PC-9 (cell line): Measurements from ENCODE around the gene PGAP6. TPM values are rescaled to one million over a fixed set of nuclear protein-coding genes. Genes with fewer than 3 reads are reported as not detected.
"Not testable (repeated sequence)": the region's sequence is repeated elsewhere in the genome, so short reads cannot be mapped to it uniquely, and the experiment has no call there.

Source experiments
- BruUV-seq: library from RNA; stranded (reverse); fragments of 400-500 nt; replicated peaks from 2 replicates; lab custom pipeline; 2021; lab: Mats Ljungman, UMichigan
- CTCF ChIA-PET: fragments of 300-600 bp; sonication (Branson Sonifier 250); formaldehyde crosslinking; loops from one replicate; lab custom pipeline; 2022; ENCODE audit warnings: antibody characterized with exemption; lab: Charles Lee
- POLR2A ChIA-PET: fragments of 300-600 bp; sonication (Branson Sonifier 250); formaldehyde crosslinking; loops from one replicate; lab custom pipeline; 2022; ENCODE audit warnings: antibody characterized with exemption; ENCODE audit not compliant: unreplicated experiment; lab: Charles Lee
- DNase-seq, 2 experiments: peaks; one replicate each; pipeline versions ENCODE4 v3.0.0 to v3.0.0-alpha.2; 2015 to 2022; ENCODE audit warnings: mixed read lengths in 1 of 2
- H2AFZ ChIP-seq: fragments of 200-600 bp; sonication (generic); 2 replicates; pipeline ENCODE4 v1.8.1; 2017; ENCODE audit warnings: antibody characterized with exemption
- H3F3A ChIP-seq: fragments of 200-600 bp; sonication (generic); 2 replicates; pipeline ENCODE4 v1.8.1; 2017; ENCODE audit warnings: antibody characterized with exemption, mild to moderate bottlenecking, low read depth; ENCODE audit not compliant: insufficient read depth
- H3K27ac ChIP-seq: fragments of 200-600 bp; sonication (generic); 2 replicates; pipeline ENCODE4 v1.6.1; 2016; ENCODE audit warnings: mixed run types
- H3K27me3 ChIP-seq: fragments of 200-600 bp; sonication (generic); 2 replicates; pipeline ENCODE4 v1.6.1; 2016; ENCODE audit warnings: low read depth, mixed run types; ENCODE audit not compliant: insufficient read depth
- H3K36me3 ChIP-seq: fragments of 200-600 bp; sonication (generic); 2 replicates; pipeline ENCODE4 v1.6.1; 2016; ENCODE audit warnings: low read depth, mixed run types
- H3K4me1 ChIP-seq: fragments of 200-600 bp; sonication (generic); replicated peaks from 2 replicates; pipeline ENCODE4 v1.6.1; 2016; ENCODE audit warnings: mixed run types; ENCODE audit not compliant: insufficient read depth
- H3K4me2 ChIP-seq: fragments of 200-600 bp; sonication (generic); 2 replicates; pipeline ENCODE4 v1.6.1; 2017; ENCODE audit warnings: mixed run types
- H3K4me3 ChIP-seq: fragments of 200-600 bp; sonication (generic); 2 replicates; pipeline ENCODE4 v1.6.1; 2016; ENCODE audit warnings: mixed run types
- H3K79me2 ChIP-seq: fragments of 200-600 bp; sonication (generic); 2 replicates; pipeline ENCODE4 v1.6.1; 2017; ENCODE audit warnings: low read depth, mixed run types
- H3K9me2 ChIP-seq: fragments of 200-600 bp; sonication (generic); 2 replicates; pipeline ENCODE4 v1.8.1; 2017; ENCODE audit warnings: mild to moderate bottlenecking; ENCODE audit not compliant: insufficient read depth
- H3K9me3 ChIP-seq: fragments of 200-600 bp; sonication (generic); 2 replicates; pipeline ENCODE4 v1.8.1; 2016; ENCODE audit warnings: low read depth; ENCODE audit not compliant: insufficient read depth
- H4K20me1 ChIP-seq: fragments of 200-600 bp; sonication (generic); 2 replicates; pipeline ENCODE4 v1.8.1; 2017; ENCODE audit not compliant: insufficient read depth
- CTCF ChIP-seq: fragments of 200-600 bp; sonication (generic); conservative IDR thresholded peaks from 2 replicates; pipeline ENCODE4 v1.6.1; 2017; ENCODE audit warnings: mixed run types, antibody characterized with exemption, mild to moderate bottlenecking, moderate library complexity
- EZH2 ChIP-seq: fragments of 200-600 bp; sonication (generic); IDR thresholded peaks from 2 replicates; pipeline ENCODE4 v1.8.0; 2017; ENCODE audit warnings: antibody characterized with exemption, low read depth
- intact Hi-C: fragments of 100-400 bp; cut with micrococcal nuclease; formaldehyde crosslinking; loops from one replicate; pipeline ENCODE4 v1.10.0; 2022; ENCODE audit not compliant: unreplicated experiment
- total RNA-seq: library from RNA; stranded (reverse); gene quantifications from 2 replicates; pipeline ENCODE4 v1.2.3, GENCODE V29; 2021

PGAP6 gene
- total RNA-seq, 1 experiment from 2014 or later = 45.6 TPM

GRCh38 chr16:424033-424622 lies 42.4 kb upstream of the PGAP6 start:
- Histone ChIP-seq H4K20me1 (no peaks in the 10 kb centered on the region; the same call in 1 of the 2 replicates), H3F3A (peaks cover 19% of the 10 kb centered on the region), H2AFZ (peak overlapping the region; percentile 100), H3K4me1 (peaks cover 22% of the 10 kb centered on the region), H3K4me2 (peak overlapping the region; percentile 97), H3K36me3 (no peaks in the 10 kb centered on the region), H3K9me2 (no peaks in the 10 kb centered on the region), H3K79me2 (peaks cover 10% of the 10 kb centered on the region), H3K9me3 (no peaks in the 10 kb centered on the region), H3K27me3 (no peaks in the 10 kb centered on the region), H3K4me3 (peak overlapping the region; percentile 68), H3K27ac (no peak overlapping the region)
- TF ChIP-seq CTCF (no peak), EZH2 (no peak)
- DNase-seq = peak; percentile 66 to 80
- no TSS peak for BruUV-seq
- ChIA-PET POLR2A (interaction anchor here (0.7 kb wide), 1 partner anchor 161 kb away, joined by 3 read pairs; no protein-coding TSS in a partner anchor), CTCF (interaction anchor here (0.6 kb wide), 1 partner anchor 116 kb away, joined by 3 read pairs; no protein-coding TSS in a partner anchor)
- intact Hi-C loops = loop anchor here (1.0 kb wide), 1 partner anchor 22 kb away; no protein-coding TSS in a partner anchor

- H3K36me3 ChIP-seq, H3K27me3 ChIP-seq, DNase-seq, intact Hi-C loops, BruUV-seq, H3K9me3 ChIP-seq, H4K20me1 ChIP-seq, H3K9me2 ChIP-seq, H3K79me2 ChIP-seq, H2AFZ ChIP-seq, H3K27ac ChIP-seq, CTCF ChIA-PET, H3K4me2 ChIP-seq, H3K4me3 ChIP-seq: not testable (repeated sequence)
- peaks cover 14% of the 10 kb centered on the region for H3F3A ChIP-seq
- POLR2A ChIA-PET = interaction anchor here (0.6 kb wide), 1 partner anchor 193 kb away, joined by 3 read pairs; the partner anchor contains the start of gene LUC7L
- peaks cover 18% of the 10 kb centered on the region for H3K4me1 ChIP-seq
These were observed 40.4 kb upstream of the PGAP6 start for GRCh38 chr16:422179-422578.

- H3K9me3 ChIP-seq, POLR2A ChIA-PET, H3K79me2 ChIP-seq, H2AFZ ChIP-seq, intact Hi-C loops, H3K9me2 ChIP-seq, DNase-seq, H3K36me3 ChIP-seq, H3K4me3 ChIP-seq, H3K4me1 ChIP-seq, BruUV-seq, CTCF ChIA-PET, H3K27me3 ChIP-seq, H4K20me1 ChIP-seq, H3K4me2 ChIP-seq, H3F3A ChIP-seq, H3K27ac ChIP-seq: not testable (repeated sequence)
These were observed 33.4 kb upstream of the PGAP6 start for GRCh38 chr16:415170-415498.

- Histone ChIP-seq H3K27ac (no peak overlapping the region), H3K4me1 (no peaks in the 10 kb centered on the region), H3F3A (no peaks in the 10 kb centered on the region; the same call in 1 of the 2 replicates), H4K20me1 (no peaks in the 10 kb centered on the region), H3K9me3 (no peaks in the 10 kb centered on the region), H3K27me3 (no peaks in the 10 kb centered on the region), H2AFZ (no peak overlapping the region), H3K36me3 (no peaks in the 10 kb centered on the region), H3K4me2 (no peak overlapping the region), H3K4me3 (no peak overlapping the region), H3K9me2 (no peaks in the 10 kb centered on the region), H3K79me2 (no peaks in the 10 kb centered on the region)
- intact Hi-C loops = no loop called here
- POLR2A ChIA-PET = interaction anchor here (0.7 kb wide), 1 partner anchor 85 kb away, joined by 15 read pairs; no protein-coding TSS in a partner anchor
- no TSS peak for BruUV-seq
- CTCF ChIA-PET = no interaction called here
- DNase-seq = peak; percentile 36 to 65
- TF ChIP-seq CTCF (no peak), EZH2 (no peak)
These were observed 32.8 kb upstream of the PGAP6 start for GRCh38 chr16:414395-415169.
